GM10847 (cell line): ENCODE results near the gene SLC52A3.

Experiments
- POLR2A ChIP-seq: IDR thresholded peaks from 2 replicates; pipeline ENCODE4 v1.6.1; 2011; ENCODE audit not compliant: insufficient read length; ENCODE audit errors: extremely low read depth

The SLC52A3 gene

GRCh38 chr20:768426-768978, at the start of gene SLC52A3:
Gene SLC52A3 (minus strand): TSS chr20:768500. CDS start chr20:765774, 2,726 bp downstream.
- TF ChIP-seq POLR2A: no peak

GRCh38 chr20:815914-816606, 47.8 kb upstream of the SLC52A3 start:
- no peak for TF ChIP-seq POLR2A

- TF ChIP-seq POLR2A: no peak
Observed at GRCh38 chr20:815226-815625, 46.9 kb upstream of the SLC52A3 start.

- TF ChIP-seq POLR2A: no peak
Observed at GRCh38 chr20:813390-813789, 45.1 kb upstream of the SLC52A3 start.

GRCh38 chr20:805713-806112, 37.4 kb upstream of the SLC52A3 start:
- no peak for TF ChIP-seq POLR2A

- TF ChIP-seq POLR2A: no peak
Observed at GRCh38 chr20:801678-802077, 33.4 kb upstream of the SLC52A3 start.

GRCh38 chr20:796921-797320, 28.6 kb upstream of the SLC52A3 start:
- no peak for TF ChIP-seq POLR2A

GRCh38 chr20:792248-792647, 23.9 kb upstream of the SLC52A3 start:
- TF ChIP-seq POLR2A: no peak

- TF ChIP-seq POLR2A: no peak
Observed at GRCh38 chr20:791056-791455, 22.8 kb upstream of the SLC52A3 start.

GRCh38 chr20:787825-788224, 19.5 kb upstream of the SLC52A3 start:
- TF ChIP-seq POLR2A: no peak

- TF ChIP-seq POLR2A: no peak
Observed at GRCh38 chr20:779771-780170, 11.5 kb upstream of the SLC52A3 start.

GRCh38 chr20:776165-776564, 7.9 kb upstream of the SLC52A3 start:
- TF ChIP-seq POLR2A: no peak

GRCh38 chr20:775679-776135, 7.4 kb upstream of the SLC52A3 start:
- no peak for TF ChIP-seq POLR2A

GRCh38 chr20:774660-775057, 6.4 kb upstream of the SLC52A3 start:
- TF ChIP-seq POLR2A: no peak

- no peak for TF ChIP-seq POLR2A
Observed at GRCh38 chr20:774016-774659, 5.8 kb upstream of the SLC52A3 start.

- no peak for TF ChIP-seq POLR2A
Observed at GRCh38 chr20:772806-773205, 4.5 kb upstream of the SLC52A3 start.
